CD1c-positive myeloid dendritic cell (primary cell): Measurements from ENCODE around the gene WASF2.
A peak's percentile ranks its signal among the peaks of the same experiment; 100 is the strongest.
"Not testable (repeated sequence)": the region's sequence is repeated elsewhere in the genome, so short reads cannot be mapped to it uniquely, and the experiment has no call there.

Source experiments
- DNase-seq: peaks from one replicate; pipeline ENCODE4 v3.0.0-alpha.2; 2016; ENCODE audit errors: extremely low spot score

Gene WASF2

GRCh38 chr1:27496604-27497155 lies 6.7 kb upstream of the WASF2 start:
- no peak for DNase-seq

GRCh38 chr1:27492796-27493195 lies 2.8 kb upstream of the WASF2 start:
- DNase-seq = no peak

GRCh38 chr1:27491748-27492700 lies 2.1 kb upstream of the WASF2 start:
- DNase-seq = peak; percentile 52

DNA sequence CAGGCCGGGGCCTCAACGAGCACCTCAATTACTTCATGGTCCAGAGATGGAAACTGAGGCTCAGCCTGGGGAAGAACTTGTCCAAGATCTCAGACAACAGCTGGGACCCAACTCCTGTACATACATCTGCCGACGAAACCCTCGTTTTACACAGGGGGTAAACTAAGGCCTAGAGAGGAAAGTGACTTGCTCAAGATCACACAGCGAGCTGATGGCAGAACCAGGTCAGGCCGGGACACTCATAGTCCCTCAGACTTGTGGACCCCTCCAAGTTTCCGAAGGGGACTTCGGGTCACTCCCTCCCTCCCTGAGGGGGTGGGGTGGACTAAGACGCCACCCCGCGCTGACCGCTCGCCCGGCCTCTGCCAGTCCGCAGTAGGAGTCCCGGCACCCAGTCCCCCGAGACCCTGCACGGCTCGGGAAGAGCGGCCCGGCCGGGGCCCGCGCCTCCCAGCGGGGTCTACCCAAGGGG lies 430 bp downstream of the WASF2 start:
- no peak for DNase-seq

GRCh38 chr1:27487966-27488884 lies 1.7 kb downstream of the WASF2 start:
- peak; percentile 90 for DNase-seq

DNA sequence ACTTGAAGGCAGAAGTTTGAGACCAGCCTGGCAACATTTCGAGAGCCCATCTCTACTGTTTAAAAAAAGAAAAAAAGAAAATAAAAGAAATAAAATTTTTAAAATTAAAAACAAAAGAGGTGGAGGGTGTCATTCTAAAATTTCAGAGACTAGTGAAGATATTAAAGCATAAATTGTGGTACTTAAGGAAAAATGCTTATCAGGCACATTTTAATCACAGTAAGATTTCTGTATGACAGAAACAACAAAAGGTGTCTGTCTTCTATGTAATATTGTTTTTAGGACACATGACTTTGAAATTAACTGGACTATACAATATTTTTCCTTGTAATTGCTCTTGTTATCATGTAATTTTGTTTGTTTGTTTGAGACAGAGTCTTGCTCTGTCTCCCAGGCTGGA lies 4.6 kb downstream of the WASF2 start:
- DNase-seq = no peak

DNA sequence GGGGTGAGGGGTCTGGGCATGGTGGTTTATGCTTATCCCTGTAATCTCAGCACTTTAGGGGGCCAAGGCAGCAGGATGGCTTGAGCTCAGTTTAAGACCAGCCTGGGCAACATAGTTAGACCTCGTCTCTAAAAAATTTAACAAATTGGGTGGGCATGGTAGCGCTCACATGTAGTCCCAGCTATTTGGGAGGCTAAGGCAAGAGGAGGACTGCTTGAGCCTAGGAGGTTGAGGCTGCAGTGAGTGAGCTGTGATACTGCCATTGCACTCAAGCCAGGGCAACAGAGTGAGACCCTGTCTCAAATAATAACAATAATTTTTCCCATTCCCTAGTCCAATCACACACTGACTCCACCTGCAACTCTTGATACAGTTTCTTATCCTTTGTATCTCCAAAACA lies 6.3 kb downstream of the WASF2 start:
- no peak for DNase-seq

- no peak for DNase-seq
These were observed 7.9 kb downstream of the WASF2 start for GRCh38 chr1:27481994-27482620.

DNA sequence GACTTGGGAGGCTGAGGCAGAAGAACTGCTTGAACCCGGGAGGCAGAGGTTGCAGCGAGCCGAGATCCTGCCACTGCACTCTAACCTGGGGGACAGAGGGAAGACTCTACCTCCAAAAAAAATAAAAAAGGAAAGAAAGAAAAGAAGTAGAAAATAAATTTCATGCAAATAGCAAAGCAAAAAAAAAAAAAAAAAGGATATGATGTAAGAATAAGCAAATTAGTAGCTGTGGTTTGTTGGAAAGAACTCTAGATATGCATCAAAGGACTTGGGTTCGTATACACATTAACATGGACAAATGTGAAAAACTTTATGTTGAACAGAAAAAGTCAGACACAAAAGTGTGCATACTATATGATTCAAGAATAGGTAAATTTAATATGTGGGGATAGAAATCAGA lies 11.9 kb downstream of the WASF2 start:
- DNase-seq = no peak

DNA sequence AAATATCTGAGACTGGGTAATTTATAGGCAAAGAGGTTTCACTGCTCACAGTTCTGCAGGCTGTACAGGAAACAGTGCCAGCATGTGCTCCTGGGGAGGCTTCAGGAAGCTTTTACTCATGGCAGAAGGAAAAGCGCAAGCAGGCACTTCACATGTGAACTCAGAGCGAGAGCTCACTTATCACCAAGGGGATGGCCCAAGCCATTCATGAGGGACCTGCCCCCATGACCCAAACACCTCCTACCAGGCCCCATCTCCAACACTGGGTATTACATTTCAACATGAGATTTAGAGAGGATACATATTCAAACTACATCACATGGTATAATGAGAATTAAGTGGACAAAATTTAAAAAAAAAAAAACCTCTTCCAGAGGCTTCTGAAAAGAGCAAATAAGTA lies 13.7 kb downstream of the WASF2 start:
- no peak for DNase-seq

GRCh38 chr1:27475720-27476119 lies 14.2 kb downstream of the WASF2 start:
- DNase-seq = no peak

- DNase-seq = no peak
These were observed 16.2 kb downstream of the WASF2 start for GRCh38 chr1:27473755-27474154.

DNA sequence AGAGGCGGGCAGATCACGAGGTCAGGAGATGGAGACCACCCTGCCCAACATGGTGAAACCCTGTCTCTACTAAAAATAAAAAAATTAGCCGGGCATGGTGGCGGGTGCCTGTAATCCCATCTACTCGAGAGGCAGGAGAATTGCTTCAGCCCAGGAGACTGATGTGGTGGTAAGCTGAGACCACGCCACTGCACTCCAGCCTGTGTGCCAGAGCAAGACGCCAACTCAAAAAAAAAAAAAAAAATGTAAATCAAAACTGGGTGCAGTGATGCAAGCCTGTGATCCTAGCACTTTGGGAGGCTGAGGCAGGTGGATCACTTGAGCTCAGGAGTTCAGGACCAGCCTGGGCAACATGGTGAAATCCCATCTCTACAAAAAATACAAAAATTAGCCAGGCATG lies 17.9 kb downstream of the WASF2 start:
- DNase-seq = not testable (repeated sequence)

- peak; percentile 47 for DNase-seq
These were observed 18.5 kb downstream of the WASF2 start for GRCh38 chr1:27471477-27471876.

DNA sequence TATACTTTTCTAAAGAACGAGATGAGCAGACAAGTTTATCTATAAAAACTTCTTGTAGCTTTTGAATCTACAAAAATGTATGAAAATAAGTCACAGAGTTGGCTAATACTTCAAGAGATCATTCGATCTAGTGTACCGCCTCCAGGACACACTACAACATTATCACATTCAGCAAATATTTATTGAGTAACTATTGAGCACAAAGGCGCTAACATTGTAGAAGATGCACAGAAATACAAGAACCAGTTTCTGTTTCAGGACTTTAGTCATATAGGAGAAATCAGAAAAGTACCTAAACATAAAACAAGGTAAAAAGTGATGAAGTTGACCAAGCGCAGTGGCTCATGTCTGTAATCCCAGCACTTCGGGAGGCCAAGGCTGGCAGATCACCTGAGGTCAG lies 20.6 kb downstream of the WASF2 start:
- no peak for DNase-seq

DNA sequence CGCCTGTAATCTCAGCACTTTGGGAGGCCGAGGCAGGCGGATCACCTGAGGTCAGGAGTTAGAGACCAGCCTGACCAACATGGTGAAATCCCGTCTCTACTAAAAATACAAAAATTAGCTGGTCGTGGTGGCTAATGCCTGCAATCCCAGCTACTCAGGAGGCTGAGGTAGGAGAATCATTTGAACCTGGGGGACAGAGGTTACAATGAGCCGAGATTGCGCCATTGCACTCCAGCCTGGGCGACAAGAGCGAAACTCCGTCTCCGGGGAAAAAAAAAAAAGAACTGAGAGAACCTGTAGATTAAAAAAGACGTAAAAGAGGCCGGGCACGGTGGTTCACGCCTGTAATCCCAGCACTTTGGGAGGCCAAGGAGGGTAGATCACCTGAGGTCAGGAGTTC lies 21.6 kb downstream of the WASF2 start:
- not testable (repeated sequence) for DNase-seq

DNA sequence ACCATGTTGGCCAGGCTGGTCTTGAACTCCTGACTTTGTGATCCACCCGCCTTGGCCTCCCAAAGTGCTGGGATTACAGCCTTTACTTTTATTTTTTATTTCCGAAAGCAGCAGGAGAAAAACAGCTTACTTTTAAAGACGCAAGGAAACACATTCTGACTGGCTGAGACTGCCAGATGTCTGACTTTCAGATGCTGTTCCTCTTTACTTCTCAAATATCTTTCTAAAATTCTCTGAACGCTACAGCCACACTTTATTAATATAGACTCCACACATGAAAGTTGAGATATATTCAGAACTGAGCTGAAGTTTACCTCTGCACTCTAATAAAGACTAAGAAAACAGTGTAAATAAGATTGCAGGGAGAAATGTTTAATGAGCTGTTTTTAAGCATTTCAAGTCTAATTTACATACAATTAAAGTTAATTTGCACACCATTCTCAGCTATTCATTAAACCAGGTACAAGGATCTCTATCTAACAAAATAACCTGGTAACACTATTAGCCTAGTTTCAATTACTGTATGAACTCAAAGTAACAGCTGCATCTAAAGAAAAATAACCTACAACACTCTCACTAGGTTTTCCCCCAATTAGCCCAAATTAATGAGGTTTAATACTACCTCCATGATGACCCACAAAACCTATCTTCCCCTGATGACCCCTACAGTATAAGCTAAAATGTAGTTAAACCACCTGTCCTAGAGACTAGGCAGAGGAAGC lies 24.9 kb downstream of the WASF2 start:
- DNase-seq = no peak

DNA sequence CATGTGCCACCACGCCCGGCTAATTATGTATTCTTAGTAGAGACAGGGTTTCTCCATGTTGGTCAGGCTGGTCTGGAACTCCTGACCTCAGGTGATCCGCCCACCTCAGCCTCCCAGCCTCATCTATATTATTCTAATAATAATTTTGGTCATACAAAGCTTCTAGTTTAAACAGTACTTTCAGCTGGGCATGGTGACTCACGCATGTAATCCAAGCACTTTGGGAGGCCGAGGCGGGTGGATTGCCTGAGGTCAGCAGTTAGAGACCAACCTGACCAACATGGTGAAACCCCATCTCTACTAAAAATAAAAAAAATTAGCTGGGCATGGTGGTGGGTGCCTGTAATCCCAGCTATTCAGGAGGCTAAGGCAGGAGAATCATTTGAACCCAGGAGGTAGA lies 26.1 kb downstream of the WASF2 start:
- not testable (repeated sequence) for DNase-seq

DNA sequence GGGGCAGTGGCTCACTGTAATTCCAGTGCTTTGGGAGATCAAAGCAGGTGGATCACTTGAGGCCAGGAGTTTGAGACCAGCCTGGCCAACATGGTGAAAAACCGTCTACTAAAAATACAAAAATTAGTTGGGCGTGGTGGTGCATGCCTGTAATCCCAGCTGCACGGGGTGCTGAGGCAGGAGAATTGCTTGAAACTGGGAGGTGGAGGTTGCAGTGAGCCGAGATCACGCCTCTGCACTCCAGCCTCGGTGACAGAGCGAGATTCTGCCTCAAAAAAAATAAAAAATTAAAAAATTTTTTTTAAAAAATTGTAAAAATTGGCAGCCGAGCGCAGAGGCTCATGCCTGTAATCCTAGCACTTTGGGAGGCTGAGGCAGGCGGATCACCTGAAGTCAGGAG lies 31.4 kb downstream of the WASF2 start:
- not testable (repeated sequence) for DNase-seq

DNA sequence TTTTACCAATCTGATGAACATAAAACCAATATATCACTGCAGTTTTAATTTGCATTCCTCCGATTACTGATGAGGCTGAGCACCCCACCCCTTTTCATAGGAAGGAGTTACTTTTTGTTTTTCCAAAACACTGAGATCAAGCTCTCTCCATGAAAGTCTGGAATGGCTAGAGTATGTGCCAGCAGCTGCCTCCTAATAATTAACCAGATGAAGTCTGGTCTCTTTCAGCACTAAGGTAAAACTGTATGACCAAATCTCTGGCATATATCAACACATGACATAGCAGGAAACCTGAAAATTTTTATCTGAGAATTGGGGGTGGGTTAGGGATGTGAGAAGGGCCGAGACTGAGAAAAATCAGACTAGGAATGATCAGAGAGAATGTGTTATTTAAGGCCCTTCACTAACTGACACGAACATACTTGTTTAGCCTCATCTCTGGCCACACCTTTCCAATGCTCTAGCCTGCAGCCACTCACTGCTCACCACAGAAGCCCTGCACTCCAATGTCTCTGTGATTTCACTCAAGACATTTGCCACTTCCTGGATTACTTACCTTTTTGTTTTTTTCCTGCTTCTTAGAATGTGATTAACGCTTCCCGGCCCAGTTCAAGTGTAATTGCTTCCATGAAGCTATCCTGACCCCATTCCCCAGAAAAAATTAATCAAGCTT lies 34.7 kb downstream of the WASF2 start:
- no peak for DNase-seq
